NCI-H345 treated with DMSO at 0.1 percent for 48 hours (cell line): ENCODE measurements around the gene IQGAP2.
"Not testable (repeated sequence)": the region's sequence is repeated elsewhere in the genome, so short reads cannot be mapped to it uniquely, and the experiment has no call there.

Experiments
- DNase-seq: peaks from one replicate; lab custom pipeline; 2025; ENCODE audit not compliant: unreplicated experiment; lab: John Stamatoyannopoulos, UW

IQGAP2 gene

DNA sequence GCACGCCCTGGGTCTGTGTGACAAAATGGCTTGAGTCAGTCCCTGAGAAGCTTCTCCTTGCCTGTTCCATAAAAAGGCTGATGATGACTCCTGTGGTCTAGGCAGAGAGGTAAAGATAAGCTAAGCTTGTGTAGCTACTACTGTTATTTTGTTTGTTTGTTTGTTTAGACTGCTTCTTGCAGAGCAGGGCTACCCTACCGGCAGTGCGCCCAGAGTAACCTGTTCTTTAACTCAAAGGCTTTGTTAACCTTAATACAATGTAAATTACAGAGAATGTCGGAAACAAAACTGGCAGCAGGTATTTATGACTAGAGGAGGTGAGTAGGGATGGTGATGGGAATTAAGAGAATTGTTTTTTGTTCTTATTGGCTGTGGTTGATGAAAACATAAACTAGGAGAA lies 132.5 kb downstream of the IQGAP2 start:
- DNase-seq, result no peak

DNA sequence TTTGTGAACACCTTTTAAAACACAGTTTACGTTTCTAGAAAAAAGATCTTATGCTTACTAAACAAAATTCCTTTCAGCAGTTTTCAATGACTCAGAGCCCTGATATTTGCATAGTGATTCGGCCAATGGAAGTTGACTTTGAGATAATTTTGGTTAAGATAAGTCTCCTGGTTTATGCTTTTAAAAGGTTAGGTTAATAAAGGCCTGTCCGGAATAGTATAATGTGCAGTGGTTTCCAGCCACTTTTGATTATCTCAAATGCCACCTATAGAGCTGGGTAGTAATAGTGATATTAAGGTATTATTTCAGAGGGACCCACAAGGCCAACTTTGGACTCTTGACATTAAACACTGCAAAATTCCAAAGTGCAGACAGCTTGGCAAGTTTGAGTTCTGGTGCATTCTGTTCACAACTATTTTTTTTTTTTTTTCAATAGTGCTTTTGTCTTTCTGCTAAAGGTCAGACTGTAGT lies 134.0 kb downstream of the IQGAP2 start:
- no peak for DNase-seq

DNA sequence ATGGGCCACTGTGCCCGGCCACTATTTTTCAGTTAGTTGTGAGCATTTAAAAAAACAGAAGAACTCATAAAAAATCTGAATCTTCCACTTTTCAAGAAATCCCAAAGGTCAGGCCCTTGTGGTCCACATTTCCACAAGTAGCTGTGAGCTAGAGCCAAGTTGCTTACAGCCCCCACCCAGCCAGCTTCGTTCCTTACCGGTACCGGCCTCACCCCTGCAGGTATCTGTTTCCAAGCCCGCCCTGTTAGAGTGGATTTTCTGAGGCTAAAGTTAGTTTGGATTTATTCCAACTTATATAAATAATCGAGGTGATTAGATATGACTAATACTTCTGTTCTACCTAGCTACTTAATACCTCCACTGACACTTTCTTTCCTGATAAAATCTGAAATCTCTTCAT lies 139.2 kb downstream of the IQGAP2 start:
- no peak for DNase-seq

DNA sequence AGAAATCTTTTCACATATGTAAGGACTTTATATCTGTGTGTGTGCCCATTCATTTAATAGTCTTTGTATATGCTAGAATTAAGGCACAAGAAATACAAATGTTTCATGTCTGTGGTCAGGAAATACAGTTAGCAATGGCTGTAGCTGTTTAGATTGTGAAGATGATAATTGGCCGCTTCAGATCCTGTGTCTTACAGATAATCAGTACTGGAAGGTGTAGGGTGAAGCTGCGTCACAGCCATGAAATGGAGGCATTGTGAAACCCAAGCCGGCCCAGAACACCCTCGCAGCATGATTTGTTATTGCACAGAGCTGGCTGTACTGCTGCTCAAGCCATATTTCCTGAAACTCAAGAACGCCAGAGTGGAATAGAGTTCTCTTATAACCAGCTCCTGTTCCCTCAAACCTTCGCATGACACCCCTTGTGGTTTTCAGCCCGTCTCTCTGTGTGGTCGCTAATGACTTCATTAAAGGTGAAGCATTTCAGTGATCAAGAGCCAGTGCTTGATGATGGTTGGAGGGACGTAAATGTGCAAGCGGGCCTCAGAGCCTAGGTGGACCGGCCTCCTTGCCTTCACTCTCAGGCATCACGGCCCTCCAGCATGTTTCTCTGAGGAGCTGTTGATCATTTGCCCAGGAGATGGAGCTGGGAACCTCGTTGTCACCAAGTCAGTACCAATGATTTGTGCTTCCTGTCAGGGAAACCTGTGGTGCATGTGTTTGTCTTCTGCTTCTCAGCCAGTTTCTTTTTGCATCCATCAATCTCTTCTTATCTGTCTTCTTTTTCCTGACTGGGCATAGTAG lies 140.0 kb downstream of the IQGAP2 start:
- no peak for DNase-seq

DNA sequence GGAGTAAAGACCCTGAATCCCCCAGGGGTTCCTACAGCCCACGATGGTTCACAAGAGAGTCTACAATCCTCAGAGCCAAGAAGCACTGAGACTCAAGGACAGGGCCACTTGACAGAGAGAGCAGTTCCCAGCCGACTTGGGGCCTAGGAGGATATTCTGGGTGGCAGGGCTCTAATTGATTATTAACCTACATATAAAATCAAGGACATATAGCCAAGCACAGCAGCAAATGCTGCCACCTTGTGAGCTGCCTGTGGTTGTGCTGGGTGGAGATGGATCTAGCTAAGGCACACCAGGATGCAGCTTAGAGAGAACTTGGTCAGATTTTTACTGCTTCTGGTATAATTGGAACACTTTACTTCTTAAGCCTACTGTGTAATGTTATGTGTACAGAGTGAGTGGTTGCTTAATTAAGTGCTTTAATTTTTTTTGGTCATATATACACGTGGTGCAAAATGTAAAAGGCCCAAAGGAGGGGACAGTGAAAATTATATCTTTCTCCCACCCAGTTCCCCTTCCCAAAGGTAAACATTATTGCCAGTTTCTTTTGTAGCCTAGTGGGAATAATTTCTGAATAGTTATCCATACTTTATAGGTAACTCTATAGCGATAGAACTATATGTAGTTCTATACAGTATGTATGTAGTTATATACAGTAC lies 141.3 kb downstream of the IQGAP2 start:
- DNase-seq, result no peak

DNA sequence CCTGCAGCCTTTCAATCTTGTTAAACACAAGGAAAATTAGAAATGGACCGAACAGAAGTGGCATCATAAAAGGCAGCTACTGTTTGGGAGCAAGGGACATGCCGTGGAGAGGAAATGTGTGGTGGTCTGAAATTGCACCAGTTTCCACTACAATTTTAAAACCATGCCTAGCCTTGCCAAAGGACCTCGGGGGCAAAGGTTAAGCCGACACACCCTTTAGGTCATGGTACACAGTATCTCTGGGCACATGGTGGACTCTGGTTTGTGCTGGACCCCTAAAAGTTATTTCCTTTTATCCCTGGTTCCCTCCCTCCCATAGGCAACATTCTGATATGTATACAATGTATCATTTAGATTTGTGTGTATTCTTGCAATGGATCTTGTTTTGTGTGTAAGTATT lies 142.1 kb downstream of the IQGAP2 start:
- DNase-seq, result no peak

DNA sequence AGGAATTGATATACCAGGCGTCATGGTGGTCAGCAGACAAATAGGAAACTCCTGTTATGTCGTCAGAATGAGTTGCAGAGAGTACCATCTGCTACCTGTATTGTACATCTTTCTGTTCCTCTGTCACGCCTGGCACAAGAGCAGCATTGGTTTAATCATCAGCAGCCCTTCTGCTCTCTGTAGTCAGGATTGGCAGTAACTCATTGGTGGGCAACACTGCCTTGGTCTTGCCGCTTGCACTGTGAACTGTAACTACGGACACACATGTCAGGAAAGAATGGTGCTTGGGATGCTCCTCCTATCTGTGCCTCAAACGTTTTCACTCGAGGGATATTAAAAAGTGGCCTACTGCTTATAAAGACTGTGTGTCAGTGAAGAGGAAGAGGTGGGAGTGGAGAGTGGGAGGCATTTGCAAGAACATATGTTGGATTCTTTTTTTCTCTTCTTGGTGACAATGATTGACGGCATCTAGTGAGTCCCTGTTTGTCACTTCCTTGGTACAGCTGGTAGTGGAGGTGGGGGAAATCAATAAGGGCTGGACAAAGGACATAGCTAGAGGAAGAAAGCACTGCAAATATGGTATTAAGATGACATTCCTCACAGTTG lies 143.5 kb downstream of the IQGAP2 start:
- DNase-seq, result no peak

DNA sequence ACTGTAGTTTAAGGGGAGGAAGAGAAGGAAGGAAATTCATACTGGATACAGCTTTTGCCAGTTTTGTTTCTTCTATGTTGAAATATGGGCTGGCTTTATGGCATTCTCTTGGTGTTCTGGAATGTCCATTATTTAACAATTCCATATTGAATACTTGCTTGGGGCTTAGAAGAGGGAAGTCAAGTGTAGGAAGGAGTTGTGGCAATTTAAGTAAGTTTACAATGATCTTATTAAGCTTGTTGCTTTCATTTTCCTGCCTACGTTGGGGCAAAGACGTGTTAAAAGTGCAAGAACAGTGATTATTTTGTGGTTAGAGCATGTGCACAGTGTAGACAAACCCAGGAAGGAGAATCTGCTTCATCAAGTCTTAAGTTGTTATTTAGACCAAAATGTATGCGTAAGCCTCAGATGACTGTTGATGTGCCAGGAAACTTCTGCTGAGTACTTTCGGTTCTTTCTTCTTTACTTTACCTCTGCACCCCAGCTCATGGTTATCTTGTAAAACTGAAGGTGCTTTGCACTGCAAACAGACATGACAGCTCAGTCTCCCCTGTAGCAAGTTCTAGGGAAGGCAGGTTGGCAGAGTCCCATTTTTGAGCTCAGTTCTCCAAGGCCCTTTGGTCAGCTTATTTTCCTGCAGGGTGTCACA lies 144.3 kb downstream of the IQGAP2 start:
- no peak for DNase-seq

DNA sequence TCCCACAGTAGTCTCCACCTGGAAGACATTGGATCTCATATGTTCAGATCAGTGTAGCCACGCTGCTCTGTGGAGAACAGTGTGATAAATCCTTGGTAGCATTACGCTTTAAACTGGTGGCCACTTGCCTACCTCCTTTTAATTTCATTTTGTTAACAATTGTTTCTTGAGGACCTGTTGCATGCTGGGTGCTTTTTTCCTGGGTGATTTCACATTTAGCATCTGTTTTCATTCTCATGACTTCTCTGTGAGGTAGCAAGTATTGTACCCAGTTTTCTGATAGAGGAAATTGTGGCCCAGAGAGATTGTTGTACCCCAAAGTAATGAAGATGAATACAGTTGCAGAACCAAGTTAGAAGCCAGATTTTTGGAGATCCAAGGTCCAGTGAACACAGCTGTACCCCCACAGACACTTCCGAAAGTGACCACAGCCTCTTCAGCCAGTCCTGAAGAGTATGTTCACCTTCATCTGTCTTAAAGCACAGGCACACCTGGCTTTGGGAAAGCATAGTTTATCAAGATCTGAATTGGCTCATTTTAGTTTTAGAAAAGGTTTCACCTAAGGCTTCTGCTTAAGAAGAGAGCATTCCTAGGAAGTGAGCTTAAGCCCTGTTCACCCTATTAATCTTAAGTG lies 144.9 kb downstream of the IQGAP2 start:
- DNase-seq, result no peak

DNA sequence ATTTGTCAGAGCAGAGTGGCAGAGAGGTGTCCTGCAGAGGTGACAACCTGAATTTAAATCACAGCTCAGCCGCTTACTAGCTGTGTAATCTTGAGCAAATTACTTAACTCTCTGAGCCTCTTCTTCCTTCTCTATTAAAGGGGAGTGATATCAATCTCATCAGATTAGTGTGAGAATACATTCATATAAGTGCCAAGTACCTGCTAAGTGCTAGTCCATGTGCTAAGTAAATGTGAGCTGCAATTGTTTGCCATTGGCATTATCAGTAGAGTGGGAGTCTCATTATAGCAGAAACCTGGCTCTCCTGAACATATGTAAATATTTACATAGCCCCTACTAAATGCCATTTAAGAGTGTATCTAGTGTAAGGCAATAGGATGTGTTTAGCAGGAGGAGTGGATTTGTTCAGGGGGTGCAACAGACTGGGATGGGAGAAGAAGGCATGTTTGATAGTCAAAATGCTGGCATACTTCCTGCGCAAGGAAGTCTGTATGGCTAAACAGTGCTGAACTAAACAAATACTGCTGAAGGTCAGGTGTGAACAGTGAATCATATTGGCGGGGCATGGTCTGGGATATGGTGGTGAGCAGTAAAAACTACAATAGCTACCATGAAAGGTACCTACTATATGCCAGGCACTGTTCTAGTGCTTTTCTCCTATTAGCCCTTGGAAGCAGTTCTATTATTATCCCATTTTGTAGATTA lies 145.6 kb downstream of the IQGAP2 start:
- peak; percentile 19 for DNase-seq

DNA sequence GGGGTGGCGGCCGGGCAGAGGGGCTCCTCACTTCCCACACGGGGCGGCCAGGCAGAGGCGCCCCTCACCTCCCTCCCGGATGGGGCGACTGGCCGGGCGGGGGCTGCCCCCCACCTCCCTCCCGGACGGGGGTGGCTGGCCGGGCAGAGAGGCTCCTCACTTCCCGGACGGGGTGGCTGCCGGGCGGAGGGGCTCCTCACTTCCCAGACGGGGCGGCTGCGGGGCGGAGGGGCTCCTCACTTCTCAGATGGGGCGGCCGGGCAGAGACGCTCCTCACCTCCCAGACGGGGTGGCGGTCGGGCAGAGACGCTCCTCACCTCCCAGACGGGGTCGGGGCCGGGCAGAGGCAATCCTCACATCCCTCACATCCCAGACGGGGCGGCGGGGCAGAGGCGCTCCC lies 147.8 kb downstream of the IQGAP2 start:
- not testable (repeated sequence) for DNase-seq

DNA sequence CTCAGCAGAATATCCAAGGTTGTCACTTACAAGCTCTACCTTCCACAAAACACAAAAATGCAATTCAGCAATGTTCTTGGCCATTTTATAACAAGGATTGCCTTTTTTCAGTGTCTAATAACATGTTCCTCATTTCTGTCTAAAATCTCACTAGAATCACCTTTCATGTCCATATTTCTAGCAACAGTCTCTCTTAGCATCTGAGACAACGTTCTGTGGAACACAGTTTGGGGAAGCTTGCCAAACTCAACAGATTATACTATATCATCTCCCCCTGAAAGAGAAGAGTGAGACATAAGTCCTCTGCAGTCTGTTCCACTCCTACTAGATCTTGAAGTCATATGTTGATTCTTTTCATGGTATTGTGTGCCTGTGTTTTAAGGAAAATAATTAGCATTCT lies 149.5 kb downstream of the IQGAP2 start:
- DNase-seq, result no peak

DNA sequence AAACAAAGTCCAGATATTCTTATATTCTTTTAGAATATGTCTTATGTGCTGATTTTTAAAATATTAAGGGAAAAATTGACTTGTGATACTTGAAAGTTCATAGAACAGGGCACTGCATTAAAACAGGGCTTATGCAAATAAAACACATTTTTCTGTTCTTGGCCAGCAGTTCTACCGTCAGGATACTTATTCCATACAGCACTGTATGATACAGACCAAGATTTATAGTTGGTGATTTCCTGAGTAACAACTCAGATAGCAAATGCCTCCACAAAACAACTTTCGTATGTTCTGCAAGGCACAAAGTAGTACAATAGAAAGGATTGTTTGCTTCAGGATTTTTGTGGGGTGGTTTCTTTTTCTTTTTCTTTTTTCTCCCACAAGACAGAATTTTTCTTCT lies 150.2 kb downstream of the IQGAP2 start:
- DNase-seq, result no peak

DNA sequence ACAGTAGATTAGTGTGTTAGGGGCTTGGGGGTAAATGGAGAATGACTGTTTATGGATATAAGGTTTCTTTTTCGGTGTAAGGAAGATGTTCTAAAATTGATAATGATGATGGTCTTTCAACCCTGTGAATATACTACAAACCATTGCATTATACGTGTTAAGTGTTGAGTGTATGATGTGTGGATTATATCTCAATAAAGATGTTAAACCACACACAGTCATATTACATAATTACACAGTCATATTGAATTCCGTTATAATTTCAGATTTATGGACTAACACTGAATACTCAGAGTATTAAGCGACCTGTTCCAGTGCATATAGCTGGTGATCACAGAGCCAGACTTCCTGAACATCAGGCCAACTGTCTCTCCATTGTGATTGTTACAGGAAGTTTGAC lies 152.0 kb downstream of the IQGAP2 start:
- DNase-seq, result no peak

DNA sequence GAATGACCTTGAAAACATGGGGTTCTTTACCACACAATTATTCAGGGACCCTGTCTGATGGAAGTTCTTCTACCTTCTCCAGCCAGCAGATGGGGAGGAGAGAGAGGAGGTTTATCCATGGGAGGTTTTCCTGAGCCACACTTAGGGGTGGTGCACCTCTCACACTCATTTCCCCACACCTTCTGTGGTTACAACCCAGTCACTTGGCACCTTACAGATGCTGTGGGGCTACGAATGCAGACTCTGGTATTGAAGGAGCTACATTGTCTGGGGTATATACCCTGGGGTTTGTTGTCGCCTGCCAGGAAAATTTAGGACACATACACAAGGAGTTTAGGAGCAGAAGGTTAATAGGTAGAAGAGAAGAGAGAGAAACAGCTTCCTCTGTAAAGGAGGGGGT lies 152.6 kb downstream of the IQGAP2 start:
- no peak for DNase-seq

DNA sequence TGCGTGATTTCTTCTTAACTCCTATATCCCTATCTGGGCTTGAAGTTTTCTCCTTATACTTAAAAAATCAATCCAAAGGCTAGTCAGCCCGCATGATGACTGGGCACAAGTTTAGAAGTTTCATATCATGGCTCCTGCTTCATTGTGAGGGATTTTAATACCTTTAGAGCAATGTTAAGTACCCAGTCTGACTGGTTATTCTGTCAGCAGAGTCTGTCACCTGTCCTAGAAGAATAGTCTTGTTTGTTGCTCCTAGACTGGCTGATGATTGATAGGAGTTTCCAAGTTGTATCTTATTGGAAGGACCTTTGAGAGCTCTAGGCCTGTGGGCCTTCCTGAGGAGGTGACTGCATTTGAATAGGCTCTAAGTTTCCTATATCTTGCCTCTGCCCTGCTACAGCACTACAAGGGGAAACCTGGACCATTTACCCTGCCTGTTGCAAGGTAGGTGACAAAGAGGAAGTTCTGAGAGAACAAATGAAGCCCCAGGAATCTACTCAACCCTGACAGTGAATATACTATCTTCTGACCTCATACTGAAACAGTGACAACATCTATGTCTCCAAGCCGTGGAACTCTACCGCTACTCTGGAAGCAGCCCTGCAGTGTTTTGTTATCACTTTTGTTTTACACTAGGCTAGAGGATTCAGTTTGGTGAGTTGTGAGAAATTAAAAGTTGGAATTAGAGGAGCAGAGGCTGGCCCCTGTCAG lies 153.6 kb downstream of the IQGAP2 start:
- no peak for DNase-seq

DNA sequence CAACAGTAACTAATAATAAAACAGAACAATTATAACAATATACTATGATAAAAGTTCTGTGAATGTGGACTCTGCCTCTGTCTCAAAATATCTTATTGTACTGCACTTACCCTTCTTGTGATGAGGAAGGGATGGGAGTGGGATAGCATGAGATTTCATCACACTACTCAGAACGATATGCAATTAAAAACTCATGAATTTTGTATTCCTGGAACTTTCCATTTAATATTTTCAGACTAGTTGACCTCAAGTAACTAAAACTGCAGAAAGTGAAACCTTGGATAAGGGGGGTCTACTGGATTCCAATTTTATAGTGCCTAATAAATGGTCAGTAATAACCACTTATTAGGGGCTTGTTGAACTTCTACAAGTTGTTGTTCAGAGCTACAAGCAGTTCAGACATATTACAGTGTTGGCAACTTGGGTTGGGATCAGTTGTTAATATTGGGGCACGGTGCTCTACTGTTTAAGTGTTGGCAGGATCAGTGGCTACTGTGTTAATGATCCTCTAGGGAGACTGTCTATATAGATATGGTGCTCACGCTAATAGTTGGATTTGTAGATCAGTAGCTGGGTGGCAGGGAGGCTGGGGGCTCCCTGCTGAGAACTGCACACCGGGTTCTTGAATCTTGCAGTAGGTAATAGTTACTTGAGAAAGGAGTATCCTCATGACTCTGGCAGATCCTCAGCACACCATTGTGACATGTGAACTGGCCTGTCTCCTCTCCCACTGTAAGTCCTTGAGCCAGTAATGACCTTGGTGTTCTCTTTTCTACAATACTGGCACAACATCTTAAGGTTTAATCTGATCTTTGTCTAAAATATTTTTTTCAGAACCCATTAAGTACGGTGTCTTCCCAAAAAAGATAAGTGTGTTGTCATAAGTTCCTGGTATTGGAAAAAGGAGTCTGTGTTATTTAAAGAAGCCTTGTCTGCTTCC lies 158.1 kb downstream of the IQGAP2 start:
- no peak for DNase-seq

DNA sequence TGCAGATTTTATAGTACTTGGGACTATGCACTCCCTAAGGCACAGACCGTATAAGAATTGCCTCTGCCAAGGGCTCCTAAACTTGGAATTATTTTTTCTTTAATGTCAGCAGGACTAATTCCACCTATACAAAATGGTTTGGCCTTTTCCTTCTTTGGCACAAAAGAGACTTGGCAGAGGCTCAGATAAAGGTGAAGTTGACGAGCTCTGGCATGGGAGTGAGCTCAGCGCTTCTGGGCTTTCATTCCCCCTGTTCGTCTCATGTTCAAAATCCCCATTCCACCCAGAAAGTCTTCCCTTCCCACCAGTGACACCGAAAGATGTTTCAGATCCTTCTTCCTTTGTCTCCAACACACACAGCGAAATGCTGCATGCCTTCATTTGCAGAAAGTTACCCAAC lies 158.9 kb downstream of the IQGAP2 start:
- no peak for DNase-seq

DNA sequence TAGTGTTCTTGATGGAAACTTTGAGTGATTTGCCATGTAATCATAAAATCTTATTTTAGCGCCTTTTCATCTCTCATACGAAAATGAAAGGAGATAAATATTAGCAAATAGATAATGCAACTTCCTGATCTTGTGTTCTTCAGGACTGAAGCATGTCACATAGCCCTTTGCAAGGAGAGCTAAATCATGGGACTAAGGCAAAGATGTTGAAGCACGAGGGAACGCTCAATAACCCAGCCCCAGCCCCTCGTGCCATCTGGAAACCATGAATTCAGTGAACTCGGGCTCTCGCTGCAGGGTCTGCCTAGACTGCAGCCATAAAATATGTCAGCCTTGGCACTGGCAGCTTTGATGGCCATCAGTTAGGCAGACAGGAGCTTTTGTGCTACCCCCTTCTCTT lies 161.9 kb downstream of the IQGAP2 start:
- DNase-seq, result no peak
